Measurements from ENCODE around the gene NETO1. TPM values are rescaled to one million over a fixed set of nuclear protein-coding genes. Genes with fewer than 3 reads are reported as not detected.

NETO1 gene
- polyA plus RNA-seq, 1 donor (not counting 4 experiments of a cell fraction or from before 2014, with no cell fraction given), result 19.2 TPM

- Histone ChIP-seq H3K9me1 (ENCODE audit: control insufficient read depth, extremely low read depth, insufficient read depth, low read length) (no peaks in the 10 kb centered on the region), H3K4me3 (ENCODE audit: control insufficient read depth in 2 of 3, extremely low read depth in 1 of 3, insufficient read depth in 2 of 3, low read depth in 1 of 3, low read length in 3 of 3) (no peak overlapping the region), H3K9me3 (ENCODE audit: control insufficient read depth, low read depth, low read length) (no peaks in the 10 kb centered on the region), H3K9ac (ENCODE audit: control insufficient read depth, extremely low read depth, insufficient read depth, low read length) (no peak overlapping the region), H3K79me2 (ENCODE audit: control insufficient read depth, insufficient read depth, low read length) (no peaks in the 10 kb centered on the region), H2AFZ (ENCODE audit: control insufficient read depth, low read length) (no peak overlapping the region), H4K20me1 (ENCODE audit: control insufficient read depth, extremely low read depth, insufficient read depth, low read length) (no peaks in the 10 kb centered on the region), H3K4me2 (ENCODE audit: control insufficient read depth, extremely low read depth, insufficient read depth, low read depth, low read length) (no peak overlapping the region), H3K27ac (ENCODE audit: control insufficient read depth, insufficient read depth, low read length) (no peak overlapping the region), H3K4me1 (ENCODE audit: control insufficient read depth, extremely low read depth, insufficient read depth, low read length) (no peaks in the 10 kb centered on the region), H3K27me3 (ENCODE audit: control insufficient read depth, extremely low read depth, insufficient read depth, low read length) (no peaks in the 10 kb centered on the region), H3K36me3 (ENCODE audit: control insufficient read depth in 2 of 2, extremely low read depth in 1 of 2, insufficient read depth in 2 of 2, low read length in 2 of 2) (no peaks in the 10 kb centered on the region)
- dilution Hi-C loops (cut with MboI; ENCODE audit: extremely low pct_ligation_motif_present, low sequenced_read_pairs), result no loop called here
- DNase-seq (ENCODE audit: low read depth, low spot score) (no peak), FAIRE-seq (no peak)
- TF ChIP-seq EZH2 (IDR thresholded peaks at IDR 0.05; ENCODE audit: low read length), result no peak
- TF ChIP-seq, protein P1, sequence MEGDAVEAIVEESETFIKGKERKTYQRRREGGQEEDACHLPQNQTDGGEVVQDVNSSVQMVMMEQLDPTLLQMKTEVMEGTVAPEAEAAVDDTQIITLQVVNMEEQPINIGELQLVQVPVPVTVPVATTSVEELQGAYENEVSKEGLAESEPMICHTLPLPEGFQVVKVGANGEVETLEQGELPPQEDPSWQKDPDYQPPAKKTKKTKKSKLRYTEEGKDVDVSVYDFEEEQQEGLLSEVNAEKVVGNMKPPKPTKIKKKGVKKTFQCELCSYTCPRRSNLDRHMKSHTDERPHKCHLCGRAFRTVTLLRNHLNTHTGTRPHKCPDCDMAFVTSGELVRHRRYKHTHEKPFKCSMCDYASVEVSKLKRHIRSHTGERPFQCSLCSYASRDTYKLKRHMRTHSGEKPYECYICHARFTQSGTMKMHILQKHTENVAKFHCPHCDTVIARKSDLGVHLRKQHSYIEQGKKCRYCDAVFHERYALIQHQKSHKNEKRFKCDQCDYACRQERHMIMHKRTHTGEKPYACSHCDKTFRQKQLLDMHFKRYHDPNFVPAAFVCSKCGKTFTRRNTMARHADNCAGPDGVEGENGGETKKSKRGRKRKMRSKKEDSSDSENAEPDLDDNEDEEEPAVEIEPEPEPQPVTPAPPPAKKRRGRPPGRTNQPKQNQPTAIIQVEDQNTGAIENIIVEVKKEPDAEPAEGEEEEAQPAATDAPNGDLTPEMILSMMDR (optimal IDR thresholded peaks at IDR 0.05 in 1 of 3, IDR thresholded peaks at IDR 0.05 in 1 of 3, conservative IDR thresholded peaks at IDR 0.05 in 1 of 3; ENCODE audit: extremely low read depth in 1 of 3, insufficient read depth in 2 of 3, low read length in 3 of 3), result no peak
Observed at GRCh38 chr18:72826736-72827135, 41.1 kb downstream of the NETO1 start.

- no peaks in the 10 kb centered on the region for H3K9me3 ChIP-seq (ENCODE audit: control insufficient read depth, low read depth, low read length)
- no peaks in the 10 kb centered on the region for H3K27me3 ChIP-seq (ENCODE audit: control insufficient read depth, extremely low read depth, insufficient read depth, low read length)
- dilution Hi-C loops (cut with MboI; ENCODE audit: extremely low pct_ligation_motif_present, low sequenced_read_pairs), result no loop called here
- FAIRE-seq (no peak), DNase-seq (ENCODE audit: low read depth, low spot score) (no peak)
- H3K4me2 ChIP-seq (ENCODE audit: control insufficient read depth, extremely low read depth, insufficient read depth, low read depth, low read length), result no peak overlapping the region
- H3K9me1 ChIP-seq (ENCODE audit: control insufficient read depth, extremely low read depth, insufficient read depth, low read length), result no peaks in the 10 kb centered on the region
- TF ChIP-seq, protein P1 (optimal IDR thresholded peaks at IDR 0.05 in 1 of 3, IDR thresholded peaks at IDR 0.05 in 1 of 3, conservative IDR thresholded peaks at IDR 0.05 in 1 of 3; ENCODE audit: extremely low read depth in 1 of 3, insufficient read depth in 2 of 3, low read length in 3 of 3), result no peak
- TF ChIP-seq EZH2 (IDR thresholded peaks at IDR 0.05; ENCODE audit: low read length), result no peak
- no peak overlapping the region for H3K27ac ChIP-seq (ENCODE audit: control insufficient read depth, insufficient read depth, low read length)
- H2AFZ ChIP-seq (ENCODE audit: control insufficient read depth, low read length), result no peak overlapping the region
- H4K20me1 ChIP-seq (ENCODE audit: control insufficient read depth, extremely low read depth, insufficient read depth, low read length), result no peaks in the 10 kb centered on the region
- H3K4me1 ChIP-seq (ENCODE audit: control insufficient read depth, extremely low read depth, insufficient read depth, low read length), result no peaks in the 10 kb centered on the region
- no peaks in the 10 kb centered on the region for H3K79me2 ChIP-seq (ENCODE audit: control insufficient read depth, insufficient read depth, low read length)
- H3K4me3 ChIP-seq (ENCODE audit: control insufficient read depth in 2 of 3, extremely low read depth in 1 of 3, insufficient read depth in 2 of 3, low read depth in 1 of 3, low read length in 3 of 3), result no peak overlapping the region
- no peak overlapping the region for H3K9ac ChIP-seq (ENCODE audit: control insufficient read depth, extremely low read depth, insufficient read depth, low read length)
- H3K36me3 ChIP-seq (ENCODE audit: control insufficient read depth in 2 of 2, extremely low read depth in 1 of 2, insufficient read depth in 2 of 2, low read length in 2 of 2), result no peaks in the 10 kb centered on the region
Observed at GRCh38 chr18:72823345-72823744, 44.4 kb downstream of the NETO1 start.
